Bronchial epithelial cell (primary cell): ENCODE measurements around the gene SMTNL2. TPM values are rescaled to one million over a fixed set of nuclear protein-coding genes. Genes with fewer than 3 reads are reported as not detected.
"Not testable (repeated sequence)": the region's sequence is repeated elsewhere in the genome, so short reads cannot be mapped to it uniquely, and the experiment has no call there.

Experiments used
- DNase-seq: peaks from one replicate; pipeline ENCODE4 v3.0.0-alpha.2; 2010; ENCODE audit warnings: low read depth
- FAIRE-seq: peaks from 2 replicates; lab custom pipeline; 2011; peaks lifted over from hg19 to GRCh38; lab: Jason Lieb, UNC
- H3K27me3 ChIP-seq: 2 replicates; pipeline ENCODE4 v1.5.1; 2011; ENCODE audit warnings: low read length; ENCODE audit not compliant: control insufficient read depth, insufficient read depth
- H3K36me3 ChIP-seq: 2 replicates; pipeline ENCODE4 v1.5.1; 2011; ENCODE audit warnings: low read length; ENCODE audit not compliant: control insufficient read depth, insufficient read depth
- H3K4me3 ChIP-seq: 2 replicates; pipeline ENCODE4 v1.5.1; 2011; ENCODE audit warnings: mild to moderate bottlenecking, low read depth, low read length, control low read depth
- CTCF ChIP-seq: IDR thresholded peaks from 2 replicates; pipeline ENCODE4 v1.5.1; 2011; ENCODE audit warnings: mild to moderate bottlenecking, moderate library complexity, low read length, control low read depth, inconsistent platforms; ENCODE audit not compliant: insufficient read depth, severe bottlenecking
- total RNA-seq: library from RNA; depleted of rRNA; stranded (reverse); fragments of >200 nt; gene quantifications from 2 replicates; pipeline ENCODE4 v1.2.1, GENCODE V29; 2014

The SMTNL2 gene
- total RNA-seq, 1 donor from 2014 or later, result not detected

GRCh38 chr17:4652997-4653396, 68.7 kb downstream of the SMTNL2 start:
- FAIRE-seq (no peak), DNase-seq (no peak)
- H3K27me3 ChIP-seq, result no peaks in the 10 kb centered on the region
- TF ChIP-seq CTCF, result no peak
- no peaks in the 10 kb centered on the region for H3K36me3 ChIP-seq
- H3K4me3 ChIP-seq, result no peak overlapping the region

- not testable (repeated sequence) for H3K36me3 ChIP-seq, DNase-seq, H3K27me3 ChIP-seq, FAIRE-seq, H3K4me3 ChIP-seq
Observed at GRCh38 chr17:4655933-4656332, 71.6 kb downstream of the SMTNL2 start.

- no peaks in the 10 kb centered on the region for H3K36me3 ChIP-seq
Observed at GRCh38 chr17:4657678-4658077, 73.3 kb downstream of the SMTNL2 start.

More at GRCh38 chr17:4657678-4658077, 73.3 kb downstream of the SMTNL2 start:
- no peak overlapping the region for H3K4me3 ChIP-seq
- FAIRE-seq (no peak), DNase-seq (no peak)
- H3K27me3 ChIP-seq, result no peaks in the 10 kb centered on the region
- TF ChIP-seq CTCF, result no peak

Other genes starting within 250 kb of the SMTNL2 start
- gene UBE2G1, start 217.9 kb upstream of the SMTNL2 start, total RNA-seq, result 39.2 and 42.2 TPM in 2 replicates
- 0.26 TPM in 1 of 2 replicates, not detected in the other for gene SPNS3, start 150.6 kb upstream of the SMTNL2 start, total RNA-seq
- gene SPNS2, start 85.6 kb upstream of the SMTNL2 start, total RNA-seq, result 3.9 and 22.8 TPM in 2 replicates
- 45.1 and 60.6 TPM in 2 replicates for gene MYBBP1A, start 29.1 kb upstream of the SMTNL2 start, total RNA-seq
- 6.6 and 24.1 TPM in 2 replicates for gene GGT6, start 24.0 kb upstream of the SMTNL2 start, total RNA-seq
- under 0.01 TPM in 1 of 2 replicates, not detected in the other for gene ALOX15, start 57.1 kb downstream of the SMTNL2 start, total RNA-seq
- 11.8 and 13.7 TPM in 2 replicates for gene PELP1, start 119.6 kb downstream of the SMTNL2 start, total RNA-seq
- gene ARRB2, start 126.1 kb downstream of the SMTNL2 start, total RNA-seq, result 2.9 and 6.5 TPM in 2 replicates
- gene MED11, start 146.9 kb downstream of the SMTNL2 start, total RNA-seq, result 10.5 and 16.5 TPM in 2 replicates
- under 0.01 and 0.38 TPM in 2 replicates for gene ZMYND15, start 155.3 kb downstream of the SMTNL2 start, total RNA-seq
- 9.2 and 12.7 TPM in 2 replicates for gene CXCL16, start 155.4 kb downstream of the SMTNL2 start, total RNA-seq
- not detected in 2 replicates for gene TM4SF5, start 187.4 kb downstream of the SMTNL2 start, total RNA-seq
- 0.77 TPM in 1 of 2 replicates, not detected in the other for gene VMO1, start 201.8 kb downstream of the SMTNL2 start, total RNA-seq
- not detected in 2 replicates for gene GLTPD2, start 204.4 kb downstream of the SMTNL2 start, total RNA-seq
- gene PSMB6, start 211.6 kb downstream of the SMTNL2 start, total RNA-seq, result 144 and 157 TPM in 2 replicates
- gene PLD2, start 222.6 kb downstream of the SMTNL2 start, total RNA-seq, result 20.0 and 41.6 TPM in 2 replicates
- 58.4 and 91.7 TPM in 2 replicates for gene MINK1, start 248.8 kb downstream of the SMTNL2 start, total RNA-seq